OCI-LY3 (cell line): Measurements from ENCODE around the gene M1AP.

Experiments used
- H2AFZ ChIP-seq: fragments of 200-600, 300-600 bp; shearing (Covaris generic); 2 replicates; pipeline ENCODE4 v1.6.0; 2014; ENCODE audit warnings: antibody characterized with exemption, low read depth, low read length
- H3K27ac ChIP-seq: fragments of 200-600, 300-600 bp; sonication (generic); 2 replicates; pipeline ENCODE4 v1.5.1; 2014; ENCODE audit warnings: mild to moderate bottlenecking, low read length, moderate library complexity, mixed read lengths
- H3K27me3 ChIP-seq: fragments of 200-600, 300-600 bp; sonication (generic); 2 replicates; pipeline ENCODE4 v1.6.1; 2014; ENCODE audit warnings: low read depth, low read length, mixed read lengths
- H3K36me3 ChIP-seq: fragments of 200-600, 300-600 bp; sonication (generic); replicated peaks from 2 replicates; pipeline ENCODE3; 2014; ENCODE audit warnings: low read depth, low read length, mixed read lengths
- H3K4me1 ChIP-seq: fragments of 300-600, 200-600 bp; sonication (generic); 2 replicates; pipeline ENCODE4 v1.6.1; 2014; ENCODE audit warnings: low read length, mixed read lengths
- H3K4me2 ChIP-seq: fragments of 200-600, 300-600 bp; sonication (generic); 2 replicates; pipeline ENCODE4 v1.6.1; 2014; ENCODE audit warnings: low read length, mixed read lengths
- H3K4me3 ChIP-seq: fragments of 300-600, 200-600 bp; sonication (generic); 2 replicates; pipeline ENCODE4 v1.5.1; 2014; ENCODE audit warnings: antibody characterized with exemption, mild to moderate bottlenecking, low read length, moderate library complexity
- H3K79me2 ChIP-seq: fragments of 300-600, 200-600 bp; shearing (Covaris generic); 2 replicates; pipeline ENCODE4 v1.6.1; 2014; ENCODE audit warnings: mild to moderate bottlenecking, low read length, mixed read lengths
- H3K9ac ChIP-seq: fragments of 300-600, 200-600 bp; shearing (Covaris generic); 2 replicates; pipeline ENCODE4 v1.6.0; 2014; ENCODE audit warnings: mild to moderate bottlenecking, low read length, moderate library complexity
- H3K9me3 ChIP-seq: fragments of 200-600, 300-600 bp; shearing (Covaris generic); 2 replicates; pipeline ENCODE4 v1.6.1; 2014; ENCODE audit warnings: low read length, mixed read lengths; ENCODE audit not compliant: insufficient read depth
- H4K20me1 ChIP-seq: fragments of 200-600, 300-600 bp; sonication (generic); 2 replicates; pipeline ENCODE4 v1.6.1; 2016; ENCODE audit warnings: low read length, mixed read lengths; ENCODE audit not compliant: insufficient read depth
- EZH2phosphoT487 ChIP-seq: fragments of 200-600 bp; shearing (Covaris generic); IDR thresholded peaks from 2 replicates; pipeline ENCODE4 v1.6.1; 2018; ENCODE audit warnings: antibody characterized with exemption, mixed run types, low read depth
- TF ChIP-seq, protein P1 (sequence below): fragments of 200-600, 300-600 bp; sonication (generic); IDR thresholded peaks from 2 replicates; pipeline ENCODE4 v1.5.1; 2014; ENCODE audit warnings: antibody characterized with exemption, low read length, low read depth

Gene M1AP

DNA sequence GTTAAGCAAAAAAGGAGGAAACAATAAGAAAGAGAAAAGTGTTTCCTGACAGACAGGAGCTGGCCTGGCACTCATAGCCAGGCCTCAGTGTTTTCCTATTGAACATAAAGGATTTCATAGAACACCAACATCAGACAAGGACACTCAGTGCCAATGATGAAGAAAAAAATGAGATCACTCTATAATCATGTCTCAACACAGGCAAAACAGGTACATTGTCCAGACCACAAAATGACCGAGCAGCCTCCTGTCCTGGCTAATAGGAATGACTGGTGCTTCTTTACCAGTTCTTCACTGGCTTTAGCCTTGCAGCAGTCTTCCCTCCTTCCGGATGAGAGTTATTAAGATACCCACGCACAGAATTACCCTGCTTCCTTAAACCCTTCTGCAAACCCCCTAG is 41.5 kb upstream of the M1AP start:
- H4K20me1 ChIP-seq = no peaks in the 10 kb centered on the region
- H3K27ac ChIP-seq = no peak overlapping the region
- H3K4me1 ChIP-seq = no peaks in the 10 kb centered on the region
- no peak overlapping the region for H3K4me2 ChIP-seq
- H3K79me2 ChIP-seq = no peaks in the 10 kb centered on the region
- no peak overlapping the region for H2AFZ ChIP-seq
- H3K27me3 ChIP-seq = peaks cover 38% of the 10 kb centered on the region
- H3K9ac ChIP-seq = no peak overlapping the region
- no peak overlapping the region for H3K4me3 ChIP-seq
- no peaks in the 10 kb centered on the region for H3K36me3 ChIP-seq
- no peaks in the 10 kb centered on the region for H3K9me3 ChIP-seq
- no peak for TF ChIP-seq EZH2phosphoT487
- TF ChIP-seq, protein P1, sequence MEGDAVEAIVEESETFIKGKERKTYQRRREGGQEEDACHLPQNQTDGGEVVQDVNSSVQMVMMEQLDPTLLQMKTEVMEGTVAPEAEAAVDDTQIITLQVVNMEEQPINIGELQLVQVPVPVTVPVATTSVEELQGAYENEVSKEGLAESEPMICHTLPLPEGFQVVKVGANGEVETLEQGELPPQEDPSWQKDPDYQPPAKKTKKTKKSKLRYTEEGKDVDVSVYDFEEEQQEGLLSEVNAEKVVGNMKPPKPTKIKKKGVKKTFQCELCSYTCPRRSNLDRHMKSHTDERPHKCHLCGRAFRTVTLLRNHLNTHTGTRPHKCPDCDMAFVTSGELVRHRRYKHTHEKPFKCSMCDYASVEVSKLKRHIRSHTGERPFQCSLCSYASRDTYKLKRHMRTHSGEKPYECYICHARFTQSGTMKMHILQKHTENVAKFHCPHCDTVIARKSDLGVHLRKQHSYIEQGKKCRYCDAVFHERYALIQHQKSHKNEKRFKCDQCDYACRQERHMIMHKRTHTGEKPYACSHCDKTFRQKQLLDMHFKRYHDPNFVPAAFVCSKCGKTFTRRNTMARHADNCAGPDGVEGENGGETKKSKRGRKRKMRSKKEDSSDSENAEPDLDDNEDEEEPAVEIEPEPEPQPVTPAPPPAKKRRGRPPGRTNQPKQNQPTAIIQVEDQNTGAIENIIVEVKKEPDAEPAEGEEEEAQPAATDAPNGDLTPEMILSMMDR = no peak

GRCh38 chr2:74688881-74689280 is 40.8 kb upstream of the M1AP start:
- Histone ChIP-seq H4K20me1 (no peaks in the 10 kb centered on the region), H3K4me1 (no peaks in the 10 kb centered on the region), H3K4me2 (no peak overlapping the region), H3K79me2 (no peaks in the 10 kb centered on the region), H3K27ac (no peak overlapping the region), H3K4me3 (no peak overlapping the region), H3K9me3 (no peaks in the 10 kb centered on the region), H3K9ac (no peak overlapping the region), H3K27me3 (peaks cover 30% of the 10 kb centered on the region), H3K36me3 (no peaks in the 10 kb centered on the region), H2AFZ (no peak overlapping the region)
- TF ChIP-seq, protein P1 = no peak
- TF ChIP-seq EZH2phosphoT487 = no peak

- Histone ChIP-seq H3K4me2 (no peak overlapping the region), H3K4me3 (no peak overlapping the region), H3K9me3 (no peaks in the 10 kb centered on the region), H3K27ac (no peak overlapping the region), H3K36me3 (no peaks in the 10 kb centered on the region), H3K79me2 (no peaks in the 10 kb centered on the region), H3K9ac (no peak overlapping the region), H4K20me1 (no peaks in the 10 kb centered on the region), H3K4me1 (no peaks in the 10 kb centered on the region), H2AFZ (no peak overlapping the region), H3K27me3 (peaks cover 21% of the 10 kb centered on the region)
- TF ChIP-seq, protein P1 = no peak
- TF ChIP-seq EZH2phosphoT487 = no peak
Measured at GRCh38 chr2:74685408-74685807, 37.3 kb upstream of the M1AP start.

DNA sequence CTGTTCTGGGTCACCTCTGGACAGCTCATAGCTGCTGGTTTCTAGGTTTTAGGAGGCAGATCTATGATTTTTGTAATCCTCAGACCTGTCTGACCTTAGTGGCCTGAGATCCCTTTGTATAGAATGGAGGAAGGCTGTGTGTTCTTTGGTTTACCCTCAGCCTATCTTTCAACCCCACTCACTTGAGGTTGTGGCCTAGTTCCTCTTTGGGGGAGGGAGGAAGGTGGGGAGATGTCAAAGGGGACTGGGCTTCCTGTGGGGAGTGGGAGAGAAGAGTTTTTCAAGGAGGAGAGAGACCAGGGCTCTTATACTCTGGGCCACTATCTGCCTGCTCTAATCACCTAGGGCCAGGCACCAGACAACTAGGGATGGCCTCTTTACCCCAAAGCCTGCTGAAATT is 34.4 kb upstream of the M1AP start:
- H3K4me1 ChIP-seq = no peaks in the 10 kb centered on the region
- 0 out of 2 replicates have a peak, but pooled peaks cover 4% of the 10 kb centered on the region for H3K27me3 ChIP-seq
- no peak for TF ChIP-seq EZH2phosphoT487
- no peaks in the 10 kb centered on the region for H3K79me2 ChIP-seq
- no peak overlapping the region for H3K4me2 ChIP-seq
- no peak overlapping the region for H2AFZ ChIP-seq
- H3K36me3 ChIP-seq = no peaks in the 10 kb centered on the region
- no peak overlapping the region for H3K9ac ChIP-seq
- no peak overlapping the region for H3K4me3 ChIP-seq
- no peaks in the 10 kb centered on the region for H4K20me1 ChIP-seq
- H3K9me3 ChIP-seq = no peaks in the 10 kb centered on the region
- H3K27ac ChIP-seq = no peak overlapping the region

- TF ChIP-seq, protein P1 = no peak
- no peak for TF ChIP-seq EZH2phosphoT487
- Histone ChIP-seq H3K79me2 (no peaks in the 10 kb centered on the region), H3K9me3 (no peaks in the 10 kb centered on the region), H4K20me1 (no peaks in the 10 kb centered on the region), H3K4me3 (no peak overlapping the region), H3K4me1 (no peaks in the 10 kb centered on the region), H3K9ac (no peak overlapping the region), H2AFZ (no peak overlapping the region), H3K36me3 (no peaks in the 10 kb centered on the region), H3K27ac (no peak overlapping the region), H3K27me3 (no peaks in the 10 kb centered on the region), H3K4me2 (no peak overlapping the region)
Measured at GRCh38 chr2:74679615-74680014, 31.5 kb upstream of the M1AP start.
